Raji (cell line): Measurements from ENCODE around the gene UGT1A10.

Source experiments
- POLR2A ChIP-seq: IDR thresholded peaks from 2 replicates; pipeline ENCODE4 v1.6.1; 2011; ENCODE audit warnings: low read depth, low read length, control low read depth; ENCODE audit not compliant: insufficient read depth

UGT1A10 gene

DNA sequence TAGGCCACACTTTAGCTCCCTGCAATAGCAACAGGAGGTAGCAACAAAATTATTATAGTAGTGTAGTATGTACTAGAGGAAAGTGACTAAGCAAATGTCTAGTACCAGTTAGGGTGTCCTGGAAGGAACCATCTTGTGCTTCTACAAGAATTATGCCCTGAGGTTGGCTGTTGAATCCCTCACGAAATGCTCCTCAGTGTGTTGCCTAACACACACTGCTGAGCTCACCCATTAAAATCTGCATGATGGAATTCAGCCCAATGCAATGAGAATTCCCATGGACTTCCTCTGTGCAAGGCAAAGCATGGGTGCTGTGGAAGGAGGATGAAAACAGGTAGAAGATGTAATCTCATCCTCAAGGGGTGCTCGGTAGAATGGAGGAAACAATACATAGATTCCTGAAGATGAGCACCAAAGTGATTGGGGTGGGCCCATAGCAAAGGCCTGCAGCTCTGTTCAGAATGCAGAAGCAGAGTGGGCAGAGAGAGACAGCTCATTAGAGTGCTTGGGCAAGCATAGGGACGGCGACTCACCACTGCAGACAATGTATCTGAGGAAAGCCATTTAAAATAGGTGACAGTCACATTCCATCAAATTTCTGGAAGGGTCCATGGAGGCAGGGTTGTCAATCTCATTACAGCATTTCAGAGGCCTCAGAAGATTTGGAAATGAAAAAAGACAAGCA, 44.3 kb downstream of the UGT1A10 start:
- TF ChIP-seq POLR2A, result no peak

- no peak for TF ChIP-seq POLR2A
These were observed 45.4 kb downstream of the UGT1A10 start, which contains the start of gene UGT1A7 for GRCh38 chr2:233681521-233682099. Gene UGT1A7, plus strand, starts transcription at chr2:233681901. Its CDS starts 37 bp downstream, at chr2:233681938.

- no peak for TF ChIP-seq POLR2A
These were observed 48.4 kb downstream of the UGT1A10 start for GRCh38 chr2:233684640-233685039.

GRCh38 chr2:233686928-233687327, 50.7 kb downstream of the UGT1A10 start:
- TF ChIP-seq POLR2A, result no peak

DNA sequence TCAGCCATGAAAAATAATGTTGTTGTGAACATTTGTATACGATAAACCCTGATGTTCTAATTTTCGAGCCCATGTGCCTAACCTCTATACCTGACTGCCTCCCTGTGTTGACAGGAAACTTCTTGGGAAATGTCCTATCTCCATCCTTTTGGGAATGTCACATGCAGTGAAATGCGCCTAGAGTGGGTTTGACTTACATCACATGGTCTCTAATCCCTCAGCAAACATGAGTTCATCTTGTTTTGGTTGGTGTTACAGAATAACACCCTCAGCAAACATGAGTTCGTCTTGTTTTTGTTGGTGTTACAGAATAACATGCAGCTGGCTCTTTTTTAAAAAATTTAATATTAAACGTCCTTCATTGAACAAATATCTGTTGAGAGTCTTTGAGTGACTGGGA, 52.1 kb downstream of the UGT1A10 start:
- TF ChIP-seq POLR2A, result no peak

DNA sequence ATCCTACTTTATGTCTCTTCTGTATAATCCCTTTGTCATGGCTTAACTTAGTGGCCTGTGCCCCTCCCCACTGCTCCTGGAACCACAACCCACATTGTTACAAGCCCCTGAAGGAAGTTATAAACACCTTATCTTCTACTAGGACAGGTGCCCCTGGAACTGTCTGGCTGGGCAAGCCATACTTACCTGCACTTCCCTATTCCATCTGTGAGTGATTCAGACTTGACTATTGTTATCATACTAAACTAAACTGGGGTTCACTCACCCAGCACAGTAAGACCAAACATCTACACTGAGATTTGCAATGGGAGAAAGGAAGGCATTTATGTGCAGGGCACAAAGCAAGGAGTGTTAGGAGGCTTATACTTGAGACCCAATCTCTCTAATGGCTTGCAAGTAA, 52.8 kb downstream of the UGT1A10 start:
- no peak for TF ChIP-seq POLR2A

DNA sequence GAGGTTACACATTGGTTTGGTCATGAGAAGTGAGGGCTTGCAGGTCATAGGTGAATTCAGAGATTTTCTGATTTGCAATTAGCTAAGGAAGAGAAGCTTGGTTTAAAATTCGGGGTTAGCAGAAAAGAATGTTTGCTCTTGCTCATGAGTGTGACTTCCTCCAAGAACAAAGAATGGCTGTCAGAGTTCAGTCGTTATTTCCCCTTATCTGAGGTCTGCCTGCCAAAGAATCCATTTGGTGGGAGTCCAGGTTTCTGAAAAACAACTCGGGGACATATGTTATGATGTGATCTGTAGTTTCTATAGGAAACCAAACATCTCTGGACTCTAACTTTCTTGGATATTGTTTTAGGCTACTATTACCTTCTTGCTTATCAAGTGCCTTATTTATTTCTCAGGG, 53.3 kb downstream of the UGT1A10 start:
- no peak for TF ChIP-seq POLR2A

DNA sequence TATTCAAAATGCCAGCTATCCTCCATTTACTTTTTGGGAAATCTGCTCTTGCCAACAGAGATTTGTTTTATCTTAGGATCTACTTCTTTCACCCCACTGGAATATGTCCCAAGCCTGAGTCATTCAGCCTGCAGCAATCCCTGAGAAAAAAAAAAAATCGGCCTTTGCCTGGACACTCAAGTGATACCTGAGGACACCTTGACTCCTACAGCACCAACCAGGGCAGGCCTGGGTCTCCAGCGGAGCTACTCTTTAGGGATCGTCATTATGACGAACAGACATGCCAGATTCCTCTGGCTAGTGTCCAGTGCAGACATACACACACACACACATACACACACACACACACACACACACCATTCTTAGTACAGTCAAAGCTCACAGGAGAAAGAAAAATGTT, 54.2 kb downstream of the UGT1A10 start:
- TF ChIP-seq POLR2A, result no peak

DNA sequence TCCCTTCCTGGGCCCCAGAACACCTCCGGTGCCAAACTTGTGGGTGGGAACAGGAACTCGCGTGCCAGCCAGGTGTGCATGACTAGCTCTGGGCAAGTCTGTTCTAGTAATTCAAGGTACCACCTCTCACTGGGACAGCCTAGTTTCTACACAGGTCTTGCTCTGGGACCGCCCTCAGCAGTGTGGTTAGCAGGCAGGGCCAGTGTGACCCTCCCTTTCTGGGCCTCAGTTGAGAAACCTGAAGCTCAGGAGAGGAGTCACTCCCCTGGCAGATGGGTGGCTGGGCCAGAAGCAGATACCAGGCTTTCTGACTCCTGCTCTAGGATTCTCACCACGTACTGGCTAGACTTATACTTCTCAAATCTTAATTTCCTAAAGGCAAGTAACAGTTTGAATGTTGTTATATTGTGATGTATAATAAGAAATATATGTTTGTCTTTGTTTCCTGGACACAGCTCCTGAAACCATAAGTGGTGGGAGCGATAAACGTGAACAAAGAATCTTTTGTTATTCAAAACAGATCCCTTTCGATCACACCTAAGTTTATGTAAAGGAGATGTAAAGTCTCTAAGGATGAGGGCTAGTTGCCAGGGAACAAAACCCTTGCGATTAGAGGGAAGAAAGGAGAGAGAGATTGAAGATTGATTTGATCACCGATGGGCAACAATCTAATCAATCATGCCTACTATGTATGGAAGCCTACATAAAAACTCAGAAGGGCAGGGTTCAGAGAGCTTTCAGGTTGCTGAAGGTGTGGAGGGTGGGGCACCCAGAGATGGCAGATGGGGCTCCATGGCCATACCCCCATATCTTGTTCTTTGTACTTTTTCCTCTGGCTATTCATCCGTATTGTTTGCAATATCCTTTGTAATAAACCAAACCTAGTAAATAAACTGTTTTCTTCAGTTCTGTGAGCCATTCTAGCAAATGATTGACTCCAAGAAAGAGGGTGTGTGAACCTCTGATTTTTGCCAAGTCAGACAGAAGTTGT, 55.5 kb downstream of the UGT1A10 start:
- no peak for TF ChIP-seq POLR2A

GRCh38 chr2:233692648-233693047, 56.4 kb downstream of the UGT1A10 start, which contains the start of gene UGT1A6:
Gene UGT1A6, plus strand, starts transcription at chr2:233692890. Its CDS starts 115 bp downstream, at chr2:233693005.
- TF ChIP-seq POLR2A, result no peak

DNA sequence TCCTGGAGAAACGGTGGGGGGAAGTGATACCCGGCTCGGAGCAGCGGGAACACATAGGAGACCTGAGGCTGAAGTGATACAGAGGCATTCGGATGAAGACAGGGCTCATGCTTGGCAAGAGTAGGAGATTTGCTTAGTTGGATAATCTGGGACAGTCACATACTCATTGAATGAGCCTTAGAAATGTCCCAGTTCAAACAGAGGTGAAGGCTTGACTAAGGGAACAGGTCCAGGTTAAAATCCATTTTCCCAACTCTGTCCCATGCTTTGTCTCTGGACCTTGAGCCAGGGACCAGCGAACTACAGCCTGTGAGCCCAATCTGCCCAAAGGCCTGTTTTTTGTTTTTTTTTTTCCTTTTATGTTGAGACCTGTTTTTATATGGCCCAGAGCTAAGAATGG, 57.7 kb downstream of the UGT1A10 start:
- no peak for TF ChIP-seq POLR2A

GRCh38 chr2:233698740-233699139, 62.5 kb downstream of the UGT1A10 start:
- TF ChIP-seq POLR2A, result no peak

- no peak for TF ChIP-seq POLR2A
These were observed 63.3 kb downstream of the UGT1A10 start for GRCh38 chr2:233699424-233700027.

- TF ChIP-seq POLR2A, result no peak
These were observed 63.9 kb downstream of the UGT1A10 start for GRCh38 chr2:233700028-233700635.

GRCh38 chr2:233702238-233702637, 66.0 kb downstream of the UGT1A10 start:
- TF ChIP-seq POLR2A, result no peak
